D721Med (cell line): ENCODE measurements around the gene GPBP1.

Experiments used
- DNase-seq: peaks from one replicate; pipeline ENCODE4 v3.0.0; 2011; ENCODE audit warnings: low spot score; ENCODE audit not compliant: insufficient read length
- FAIRE-seq: peaks from 2 replicates; lab custom pipeline; 2011; peaks lifted over from hg19 to GRCh38; lab: Jason Lieb, UNC
- TF ChIP-seq, protein P1 (sequence below): IDR thresholded peaks from 2 replicates; pipeline ENCODE4 v1.5.1; 2012; ENCODE audit warnings: mild to moderate bottlenecking, control low read depth; ENCODE audit not compliant: insufficient read depth; ENCODE audit errors: missing control alignments

Gene GPBP1

DNA sequence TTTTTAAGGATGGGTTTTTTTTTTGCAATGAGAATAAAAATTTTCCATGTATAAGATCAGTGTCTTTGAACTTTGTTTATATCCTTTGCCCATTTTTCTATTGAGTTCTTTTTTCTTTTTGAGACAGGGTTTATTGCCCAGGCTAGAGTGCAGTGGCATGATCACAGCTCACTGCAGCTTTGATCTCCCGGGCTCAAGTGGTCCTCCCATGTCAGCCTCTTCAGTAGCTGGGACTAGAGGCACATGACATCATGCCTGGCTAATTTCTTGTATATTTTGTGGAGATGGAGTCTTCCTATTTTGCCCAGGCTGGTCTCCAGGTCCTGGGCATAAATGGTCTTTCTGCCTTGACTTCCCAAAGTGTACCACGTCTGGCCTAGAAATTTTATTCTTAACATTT is 21.2 kb downstream of the GPBP1 start:
- TF ChIP-seq, protein P1, sequence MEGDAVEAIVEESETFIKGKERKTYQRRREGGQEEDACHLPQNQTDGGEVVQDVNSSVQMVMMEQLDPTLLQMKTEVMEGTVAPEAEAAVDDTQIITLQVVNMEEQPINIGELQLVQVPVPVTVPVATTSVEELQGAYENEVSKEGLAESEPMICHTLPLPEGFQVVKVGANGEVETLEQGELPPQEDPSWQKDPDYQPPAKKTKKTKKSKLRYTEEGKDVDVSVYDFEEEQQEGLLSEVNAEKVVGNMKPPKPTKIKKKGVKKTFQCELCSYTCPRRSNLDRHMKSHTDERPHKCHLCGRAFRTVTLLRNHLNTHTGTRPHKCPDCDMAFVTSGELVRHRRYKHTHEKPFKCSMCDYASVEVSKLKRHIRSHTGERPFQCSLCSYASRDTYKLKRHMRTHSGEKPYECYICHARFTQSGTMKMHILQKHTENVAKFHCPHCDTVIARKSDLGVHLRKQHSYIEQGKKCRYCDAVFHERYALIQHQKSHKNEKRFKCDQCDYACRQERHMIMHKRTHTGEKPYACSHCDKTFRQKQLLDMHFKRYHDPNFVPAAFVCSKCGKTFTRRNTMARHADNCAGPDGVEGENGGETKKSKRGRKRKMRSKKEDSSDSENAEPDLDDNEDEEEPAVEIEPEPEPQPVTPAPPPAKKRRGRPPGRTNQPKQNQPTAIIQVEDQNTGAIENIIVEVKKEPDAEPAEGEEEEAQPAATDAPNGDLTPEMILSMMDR: no peak
- DNase-seq: no peak

GRCh38 chr5:57199866-57200265 is 26.0 kb downstream of the GPBP1 start:
- no peak for FAIRE-seq

More for the DNA sequence above, 21.2 kb downstream of the GPBP1 start:
- no peak for FAIRE-seq

DNA sequence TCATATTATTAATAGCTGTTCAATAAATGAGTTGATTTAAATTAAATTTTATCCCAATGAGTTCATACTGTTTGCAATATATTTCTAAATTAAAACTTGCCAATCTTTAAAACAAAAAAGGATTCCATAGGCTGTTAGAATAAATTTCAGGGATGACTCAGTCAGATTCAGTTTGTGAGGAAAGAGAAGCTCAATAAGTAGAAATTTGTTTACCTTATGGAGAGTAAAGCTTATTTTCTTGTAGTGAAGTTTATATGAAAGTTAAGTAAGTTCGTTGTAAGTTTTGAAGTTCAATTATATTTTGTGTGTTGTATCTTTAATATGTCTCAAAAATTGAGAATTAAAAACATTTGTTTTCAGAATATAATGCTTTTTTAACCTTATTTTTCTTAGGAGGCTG is 29.0 kb downstream of the GPBP1 start:
- TF ChIP-seq, protein P1: no peak
- DNase-seq (no peak), FAIRE-seq (no peak)

More at GRCh38 chr5:57199866-57200265, 26.0 kb downstream of the GPBP1 start:
- DNase-seq: no peak
- TF ChIP-seq, protein P1: no peak

- no peak for FAIRE-seq
- TF ChIP-seq, protein P1: no peak
- no peak for DNase-seq
Measured at GRCh38 chr5:57207007-57207653, 33.3 kb downstream of the GPBP1 start.

GRCh38 chr5:57207681-57208080 is 33.8 kb downstream of the GPBP1 start:
- no peak for FAIRE-seq
- TF ChIP-seq, protein P1: no peak
- no peak for DNase-seq

DNA sequence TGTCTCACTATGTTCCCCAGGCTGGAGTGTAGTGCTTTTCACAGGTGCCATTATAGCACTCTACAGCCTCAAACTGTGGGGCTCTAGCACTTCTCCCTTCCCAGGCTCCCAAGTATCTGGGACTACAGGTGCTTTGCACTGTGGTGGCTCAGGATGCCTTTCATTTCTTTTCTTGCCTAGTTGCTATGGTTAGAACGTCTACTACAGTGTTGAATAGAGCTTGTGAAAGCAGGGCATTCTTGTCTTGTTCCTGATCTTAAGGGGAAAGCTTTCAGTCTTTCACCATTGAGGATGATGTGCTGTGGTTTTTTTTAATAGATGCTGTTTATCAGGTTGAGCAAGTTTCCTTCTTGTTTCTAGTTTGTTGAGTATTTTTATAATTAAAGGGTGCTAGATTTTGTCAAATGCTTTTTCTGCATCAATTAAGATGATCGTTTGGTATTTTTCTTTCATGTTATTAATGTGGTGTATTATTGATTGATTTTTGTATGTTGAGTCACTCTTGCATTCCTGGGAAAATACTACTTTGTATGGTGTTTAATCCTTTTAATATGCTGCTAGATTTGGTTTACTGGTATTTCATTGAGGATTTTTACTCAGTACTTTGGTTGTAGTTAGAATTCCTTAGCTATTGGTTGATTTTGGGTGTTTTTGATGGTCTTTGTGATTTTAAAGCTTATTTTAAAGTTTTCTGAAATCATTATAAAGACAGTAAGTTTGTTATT is 35.6 kb downstream of the GPBP1 start:
- no peak for FAIRE-seq
- TF ChIP-seq, protein P1: no peak
- no peak for DNase-seq

DNA sequence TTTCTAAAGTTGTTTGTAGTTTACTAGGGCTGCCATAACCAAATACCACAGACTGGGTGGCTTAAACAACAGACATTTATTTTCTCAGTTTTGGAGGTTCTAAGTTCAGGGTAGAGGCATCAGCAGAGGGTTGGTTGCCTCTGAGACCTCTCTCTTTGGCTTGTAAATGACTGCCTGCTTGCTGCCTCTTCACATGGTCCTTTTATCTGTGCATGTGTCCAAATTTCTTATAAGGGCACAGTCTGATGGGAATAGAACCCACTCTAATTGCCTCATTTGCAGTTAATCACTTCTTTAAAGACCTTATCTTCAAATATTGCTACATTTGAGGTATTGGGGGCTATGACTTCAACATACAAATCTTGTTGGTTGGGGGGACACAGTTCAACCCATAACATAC is 36.8 kb downstream of the GPBP1 start:
- FAIRE-seq (no peak), DNase-seq (no peak)
- TF ChIP-seq, protein P1: no peak
